Inflammatory macrophage (primary cell): Measurements from ENCODE around the gene ZNF444.
A peak's percentile ranks its signal among the peaks of the same experiment; 100 is the strongest.
"Not testable (repeated sequence)": the region's sequence is repeated elsewhere in the genome, so short reads cannot be mapped to it uniquely, and the experiment has no call there.

Experiments used
- DNase-seq, 2 donors: peaks; one replicate each; pipeline ENCODE4 v3.0.0-alpha.2; 2020 to 2022
- total RNA-seq, 18 experiments: gene quantifications; one replicate each; lab custom pipeline; 2026; ENCODE audit warnings: mixed read lengths in 6 of 18, inconsistent platforms in 2 of 18; lab: John Stamatoyannopoulos, UW

The ZNF444 gene
- total RNA-seq, result 1.5 to 9.0 (median 3.6) reads per million in 18 experiments

DNA sequence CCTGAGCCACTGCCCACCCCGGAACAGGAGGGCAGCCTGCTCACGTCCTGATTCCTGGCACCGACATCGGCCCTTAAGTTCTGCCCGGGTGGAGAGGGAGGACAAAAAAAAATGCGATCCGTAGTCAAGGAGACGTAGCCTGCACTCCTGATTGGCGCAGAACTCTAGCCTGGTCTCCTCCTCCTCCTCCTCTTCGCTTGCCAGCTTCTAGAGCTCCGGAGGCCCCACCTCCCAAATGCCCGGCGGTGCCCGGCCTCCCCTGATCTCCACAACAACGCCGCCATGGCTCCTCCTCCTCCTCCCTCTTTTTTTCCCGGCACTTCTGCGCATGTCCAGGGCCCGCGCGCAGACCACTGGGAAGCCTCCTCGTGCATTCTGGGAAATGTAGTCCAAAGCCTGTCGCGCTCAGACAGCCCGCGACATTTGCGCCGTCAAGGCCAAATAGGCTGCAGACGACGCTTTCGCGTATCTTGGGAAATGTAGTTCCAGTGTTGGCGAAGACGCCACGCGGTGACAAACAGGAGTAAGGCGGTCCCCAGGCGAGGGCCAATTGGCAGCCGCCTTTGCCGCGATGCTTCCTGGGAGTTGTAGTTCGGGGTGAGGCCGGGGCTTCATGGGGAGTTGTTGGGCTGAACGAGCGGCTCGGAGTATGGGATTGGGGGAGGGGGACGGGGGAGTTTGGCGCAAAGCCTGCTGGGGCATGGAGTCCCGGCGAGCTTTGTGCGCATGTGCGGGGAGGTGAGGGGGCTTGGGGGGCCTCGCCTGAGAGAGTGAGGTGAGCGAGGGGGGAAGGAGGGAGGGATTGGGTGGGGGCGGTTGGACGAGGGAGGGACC lies at the start of gene ZNF444:
Gene ZNF444, plus strand, starts transcription at position 705 of the 834 bp plus-strand sequence. CDS start 5,625 bp downstream, outside the sequence.
- peak; percentile 99 for DNase-seq

DNA sequence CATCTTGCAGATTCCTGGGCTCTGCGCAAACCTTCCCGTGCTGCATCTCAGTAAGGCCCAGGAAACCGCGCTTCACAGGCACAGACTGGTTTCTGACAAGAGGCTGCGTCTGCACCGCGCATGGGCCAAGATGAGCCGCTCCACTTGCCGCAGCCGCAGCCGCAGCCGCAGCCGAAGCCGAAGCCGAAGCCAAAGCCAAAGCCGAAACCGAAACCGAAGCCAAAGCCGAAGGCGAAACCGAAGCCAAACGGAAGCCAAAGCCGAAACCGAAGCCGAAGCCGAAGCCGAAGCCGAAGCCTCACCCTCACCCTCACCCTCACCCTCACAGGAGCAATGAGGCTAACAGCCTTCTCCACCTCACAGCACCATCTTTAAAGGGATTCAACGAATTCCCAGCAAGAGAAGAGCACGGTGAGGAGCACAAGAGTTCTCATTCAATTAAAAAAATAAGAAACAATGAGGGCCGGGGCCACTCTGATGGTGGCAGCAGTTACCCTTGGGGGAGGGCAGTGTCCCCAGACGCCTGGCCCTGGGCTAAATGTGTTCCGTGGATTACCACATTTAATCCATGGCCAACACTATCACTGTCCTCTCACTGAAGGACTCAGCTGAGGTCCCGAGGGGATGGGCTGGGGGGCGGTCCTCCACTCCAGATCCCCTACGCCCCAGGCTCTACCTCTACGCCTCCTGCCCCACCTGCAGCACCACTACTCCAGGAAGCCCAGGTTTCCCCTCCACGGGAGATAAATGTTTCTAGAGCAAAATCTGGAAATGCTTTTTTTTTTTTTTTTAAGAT lies 49.1 kb upstream of the ZNF444 start:
- DNase-seq, result no peak

DNA sequence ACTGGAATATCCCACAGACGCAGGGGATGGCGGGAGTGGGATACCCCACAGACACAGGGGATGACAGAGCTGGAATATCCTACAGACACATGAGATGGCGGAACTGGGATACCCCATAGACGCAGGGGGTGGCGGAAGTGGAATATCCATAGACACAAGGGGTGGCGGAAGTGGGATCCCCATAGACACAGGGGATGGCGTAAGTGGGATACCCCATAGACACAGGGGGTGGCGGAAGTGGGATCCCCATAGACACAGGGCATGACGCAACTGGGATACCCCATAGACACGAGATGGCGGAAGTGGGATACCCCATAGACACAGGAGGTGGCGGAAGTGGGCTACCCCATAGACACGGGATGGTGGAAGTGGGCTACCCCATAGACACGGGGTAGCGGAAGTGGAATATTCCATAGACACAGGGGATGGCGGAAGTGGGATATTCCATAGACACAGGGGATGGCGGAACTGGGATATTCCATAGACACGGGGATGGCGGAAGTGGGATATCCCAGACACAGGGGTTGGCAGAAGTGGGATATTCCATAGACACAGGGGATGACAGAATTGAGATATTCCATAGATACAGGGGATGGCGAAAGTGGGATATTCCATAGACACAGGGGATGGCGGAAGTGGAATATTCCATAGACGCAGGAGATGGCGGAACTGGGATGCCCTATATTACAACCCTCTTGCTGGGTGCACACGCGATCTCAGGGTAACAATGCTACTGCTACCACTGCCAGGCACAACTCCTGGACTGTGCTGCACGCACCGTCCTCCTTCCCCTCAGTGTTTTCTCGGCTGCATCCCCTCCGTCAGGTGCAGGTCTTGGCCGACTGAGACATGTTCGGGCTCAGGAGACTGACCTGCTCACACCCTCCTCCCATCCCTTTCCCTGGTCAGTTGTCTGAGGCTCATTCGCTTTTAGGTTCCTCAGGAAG lies 48.1 kb upstream of the ZNF444 start:
- no peak for DNase-seq

DNA sequence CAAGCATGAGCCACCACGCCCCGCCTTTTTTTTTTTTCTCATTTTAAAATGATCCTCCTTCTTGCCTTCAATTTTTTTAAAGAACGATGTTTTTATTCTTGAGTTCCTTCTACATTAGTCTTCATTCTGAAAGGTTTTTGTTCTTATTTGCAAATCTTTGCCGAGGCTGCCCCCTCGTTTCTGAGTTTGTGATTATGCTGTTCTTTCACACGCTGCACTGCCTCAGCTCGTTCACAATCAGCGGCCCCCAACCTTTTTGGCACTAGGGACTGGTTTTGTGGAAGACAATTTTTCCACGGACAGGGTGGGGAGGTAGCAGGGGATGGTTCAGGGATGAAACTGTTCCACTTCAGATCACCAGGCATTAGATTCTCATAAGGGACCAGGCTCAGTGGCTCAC lies 46.6 kb upstream of the ZNF444 start:
- DNase-seq, result no peak

DNA sequence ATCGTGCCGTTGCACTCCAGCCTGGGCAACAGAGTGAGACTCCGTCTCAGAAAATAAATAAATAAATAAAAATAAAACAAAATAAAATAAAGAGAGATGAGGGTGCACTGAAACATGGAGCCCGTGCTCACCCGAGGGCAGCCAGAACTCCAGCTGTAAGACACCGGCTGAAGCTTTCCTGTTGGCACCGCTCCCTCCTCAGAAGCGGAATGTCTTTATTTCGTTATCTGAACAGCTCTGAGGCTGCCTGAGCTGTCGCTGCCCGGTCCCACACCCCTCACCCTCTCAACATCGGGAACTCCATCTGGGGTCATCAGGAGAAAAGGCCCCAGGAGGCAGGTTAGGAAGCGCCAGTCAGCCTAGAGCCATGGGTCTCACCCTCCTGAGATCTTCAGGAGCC lies 44.4 kb upstream of the ZNF444 start:
- DNase-seq, result no peak

DNA sequence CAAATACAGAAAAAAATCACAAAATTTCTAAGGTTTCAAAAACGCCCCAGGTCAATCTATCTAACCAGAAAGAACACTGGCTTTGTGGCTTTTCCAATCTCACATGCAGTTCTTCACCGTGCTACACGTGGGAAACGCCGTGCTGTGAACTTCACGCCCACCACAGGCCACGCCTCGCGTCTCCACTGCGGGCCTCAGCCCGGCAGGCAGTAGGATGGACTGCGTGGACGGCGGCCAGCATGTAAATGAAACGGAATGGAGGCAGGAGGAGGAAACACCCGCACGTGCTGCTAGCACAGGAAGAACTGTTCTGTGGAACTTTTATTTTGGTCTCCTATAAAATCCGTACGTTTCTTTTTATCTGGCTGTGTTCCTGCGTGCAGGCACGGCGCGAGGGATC lies 43.8 kb upstream of the ZNF444 start:
- no peak for DNase-seq

DNA sequence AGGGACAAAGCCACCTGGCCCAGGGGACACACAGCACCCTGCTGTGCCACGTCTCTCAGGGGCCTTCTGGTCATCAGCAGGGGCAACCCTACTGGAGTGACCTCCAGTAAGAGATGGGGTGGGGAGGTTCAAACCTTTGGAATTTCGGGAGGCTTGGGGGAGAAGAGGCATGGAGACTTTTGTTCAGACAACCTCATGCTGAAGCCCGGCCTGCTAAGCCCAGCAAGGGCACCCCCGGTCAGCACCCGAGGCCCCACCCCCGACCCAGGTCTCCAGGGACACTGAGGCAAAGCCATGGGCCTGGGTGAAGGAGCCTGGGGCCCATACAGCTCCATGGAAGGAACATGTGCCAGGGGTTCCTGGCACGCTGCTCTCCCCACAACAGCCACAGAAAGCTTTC lies 43.3 kb upstream of the ZNF444 start:
- no peak for DNase-seq

DNA sequence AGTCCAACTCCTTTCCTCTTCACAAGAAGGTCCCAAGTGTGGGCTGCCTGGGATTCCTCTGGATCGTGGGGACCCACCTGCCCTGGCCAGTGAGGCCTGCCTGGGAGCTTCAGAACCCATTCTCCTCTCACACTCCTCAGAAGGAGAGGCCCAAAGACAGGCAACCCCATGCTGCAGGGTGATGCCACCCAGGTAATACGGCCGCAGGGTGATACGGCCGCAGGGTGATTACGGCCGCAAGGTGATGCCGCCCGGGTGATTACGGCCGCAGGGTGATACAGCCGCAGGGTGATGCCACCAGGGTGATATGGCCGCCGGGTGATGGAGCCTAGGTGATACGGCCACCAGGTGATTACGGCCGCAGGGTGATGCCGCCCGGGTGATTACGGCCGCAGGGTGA lies 42.9 kb upstream of the ZNF444 start:
- DNase-seq, result not testable (repeated sequence)

DNA sequence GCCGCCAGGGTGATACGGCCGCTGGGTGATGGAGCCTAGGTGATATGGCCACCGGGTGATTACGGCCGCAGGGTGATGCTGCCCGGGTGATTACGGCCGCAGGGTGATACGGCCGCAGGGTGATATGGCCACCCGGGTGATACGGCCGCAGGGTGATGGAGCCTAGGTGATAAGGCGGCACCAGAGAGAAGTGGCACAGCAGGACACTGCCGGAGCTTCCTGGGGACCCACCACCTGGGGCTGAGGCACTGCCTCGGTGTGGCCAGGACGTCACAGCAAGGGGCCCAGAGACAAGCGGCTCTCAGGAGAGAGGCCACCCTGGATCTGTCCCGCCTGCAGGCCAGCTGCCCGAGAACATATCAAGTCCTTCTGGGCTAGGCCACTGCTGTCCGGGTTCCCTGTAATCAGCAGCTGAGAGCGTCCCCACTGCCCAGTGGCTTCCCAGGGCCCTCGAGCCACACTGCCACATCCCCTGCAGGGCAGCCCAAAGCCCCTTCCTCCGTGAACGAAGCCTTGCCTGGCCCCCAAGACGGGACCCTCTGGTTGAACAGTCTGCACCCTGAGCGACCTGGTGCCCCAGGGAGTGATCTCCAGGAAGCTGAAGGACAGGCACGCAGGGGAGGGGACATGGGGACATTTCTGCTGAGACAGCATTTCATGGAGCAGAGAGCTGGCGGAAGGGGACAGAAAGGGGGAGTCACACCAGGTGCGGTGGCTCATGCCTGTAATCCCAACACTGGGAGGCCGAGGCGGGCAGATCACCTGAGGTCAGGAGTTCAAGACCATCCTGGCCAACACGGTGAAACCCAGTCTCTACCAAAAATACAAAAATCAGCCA lies 42.1 kb upstream of the ZNF444 start:
- no peak for DNase-seq

DNA sequence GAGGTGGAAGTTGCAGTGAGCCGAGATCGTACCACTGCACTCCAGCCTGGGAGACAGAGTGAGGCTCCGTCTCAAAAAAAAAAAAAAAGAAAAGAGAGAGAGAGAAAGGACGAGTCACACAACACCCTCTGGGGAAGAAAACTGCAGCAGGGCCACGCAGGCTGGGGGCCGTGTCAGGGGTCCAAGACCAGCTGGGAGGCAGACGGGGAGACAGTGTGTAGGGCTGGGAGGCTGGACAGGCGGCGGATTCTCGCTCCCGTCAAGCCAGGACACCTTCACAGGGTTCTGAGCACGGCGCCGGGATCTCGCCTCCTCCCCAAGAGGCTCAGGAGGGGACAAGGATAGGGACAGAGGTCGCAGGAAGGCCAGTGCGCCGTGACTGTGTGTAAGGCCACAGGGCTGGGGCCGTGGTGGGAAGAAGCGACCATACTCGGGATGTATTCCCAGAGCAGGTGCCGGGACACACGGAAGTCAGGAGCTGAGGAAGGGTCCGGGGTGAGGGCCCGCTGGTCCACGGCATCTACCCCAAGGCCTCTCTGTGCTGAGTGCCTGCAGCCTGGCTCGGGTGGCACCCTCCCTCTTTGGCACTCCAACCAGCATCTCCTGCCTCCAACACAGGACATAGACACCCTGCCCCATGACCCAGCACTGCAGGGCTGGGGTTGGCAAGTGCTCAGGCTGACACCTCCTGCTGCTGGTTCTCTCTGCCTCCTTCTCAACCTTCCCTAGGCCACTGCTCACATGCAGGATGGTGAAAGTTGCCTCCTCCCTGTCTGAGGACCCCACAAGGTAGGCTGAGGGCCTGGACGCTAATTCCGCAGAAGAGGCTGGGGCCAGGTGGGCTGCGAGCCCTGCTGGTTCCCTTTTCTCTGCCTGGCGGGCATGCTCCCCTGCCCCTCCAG lies 41.2 kb upstream of the ZNF444 start:
- DNase-seq, result no peak

DNA sequence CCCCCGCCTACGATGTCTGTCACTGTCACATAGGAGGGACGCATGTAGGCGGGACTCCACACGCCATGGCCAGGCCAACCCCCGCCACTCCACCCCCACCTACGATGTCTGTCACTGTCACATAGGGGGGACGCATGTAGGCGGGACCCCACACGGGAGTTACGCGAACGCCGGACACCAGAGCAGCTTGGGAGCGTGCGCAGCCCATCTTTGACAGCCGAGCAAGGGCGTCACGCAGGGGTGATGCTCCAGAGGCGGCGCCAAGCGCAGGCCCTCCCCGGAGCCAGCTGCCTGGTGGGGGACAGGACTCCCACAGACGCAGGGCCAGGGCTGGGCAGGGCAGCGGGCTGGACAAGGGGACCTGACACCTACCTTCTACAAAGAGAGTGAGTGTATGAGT lies 40.0 kb upstream of the ZNF444 start:
- DNase-seq, result no peak

DNA sequence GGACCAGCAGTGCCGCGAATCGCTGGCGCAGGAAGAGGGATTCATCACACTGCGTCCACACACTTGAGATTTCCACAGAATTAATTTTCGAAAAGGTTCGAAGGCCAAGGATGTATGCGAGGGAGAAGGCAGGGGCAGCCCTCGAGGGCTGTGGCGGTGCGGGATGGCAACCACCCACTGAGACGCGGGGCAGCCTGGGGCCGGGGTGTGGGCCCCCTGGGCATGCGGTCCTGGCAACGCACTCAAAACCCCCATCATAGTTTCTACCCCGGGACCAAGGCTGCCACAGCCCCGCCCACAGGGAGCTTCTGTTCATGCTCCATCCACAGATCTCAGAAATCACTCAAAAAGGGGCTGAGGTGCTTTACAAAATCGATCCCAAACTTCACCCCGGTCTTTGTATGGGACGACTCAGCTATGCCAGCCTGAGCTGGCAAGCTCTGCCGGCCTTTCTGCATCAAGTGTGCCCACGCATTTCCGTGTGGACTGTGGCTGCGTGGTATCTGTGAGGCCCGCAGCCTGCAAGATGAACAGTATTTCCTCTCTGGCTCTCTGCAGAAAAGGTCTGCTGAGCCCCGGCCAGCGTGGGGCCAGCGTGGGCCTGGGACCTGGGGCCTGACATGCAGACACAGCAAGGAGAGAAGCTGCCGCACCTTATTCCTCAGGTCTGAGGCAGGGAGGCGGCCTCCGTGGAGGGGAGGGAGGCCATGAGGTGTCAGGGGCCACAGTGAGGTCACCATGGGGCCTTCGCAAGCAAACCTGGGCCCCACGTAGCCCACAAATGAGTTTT lies 39.1 kb upstream of the ZNF444 start:
- DNase-seq, result peak; percentile 15 to 67

DNA sequence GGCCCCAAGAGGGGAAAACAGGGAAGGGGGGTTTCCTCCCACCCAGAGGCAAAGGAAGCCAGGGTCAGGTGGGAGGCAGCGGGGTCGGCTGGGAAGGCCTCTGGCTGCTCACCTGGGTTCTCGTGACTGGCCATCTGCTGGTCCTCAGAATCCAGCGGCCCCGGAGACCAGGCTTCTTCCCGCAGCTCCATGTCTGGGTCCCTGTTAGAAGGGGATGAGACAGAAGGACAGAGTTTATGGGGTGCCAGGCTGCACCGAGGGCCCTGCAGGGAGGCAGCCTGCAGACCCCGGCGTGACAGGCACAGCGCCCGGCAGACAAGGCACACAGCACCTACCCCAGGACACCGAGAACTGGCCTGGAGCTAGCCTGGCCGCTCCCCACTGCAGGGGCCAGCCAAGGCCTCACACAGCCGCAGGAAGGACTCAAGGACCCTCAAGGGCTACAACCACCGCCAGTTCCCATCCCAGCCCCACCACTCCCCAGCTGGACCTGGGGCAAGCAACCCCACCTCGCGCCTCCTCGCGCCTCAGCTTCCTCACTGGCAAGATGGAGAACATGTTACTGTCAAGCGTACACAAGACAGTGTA lies 38.0 kb upstream of the ZNF444 start:
- DNase-seq, result no peak

DNA sequence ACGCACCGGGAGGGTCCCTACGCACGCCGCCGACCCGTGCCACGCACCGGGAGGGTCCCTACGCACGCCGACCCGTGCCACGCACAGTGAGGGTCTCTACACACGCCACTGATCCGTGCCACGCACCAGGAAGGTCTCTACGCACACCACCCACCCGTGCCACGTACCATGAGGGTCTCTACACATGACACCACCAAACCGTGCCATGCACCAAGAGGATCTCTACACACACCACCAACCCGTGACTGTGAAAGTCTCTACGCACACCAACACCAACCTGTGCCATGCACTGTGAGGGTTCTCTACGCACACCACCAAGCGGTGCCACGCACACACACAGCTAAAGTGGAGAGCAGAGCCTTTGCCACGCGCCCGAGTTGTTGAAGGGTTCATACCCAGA lies 36.7 kb upstream of the ZNF444 start:
- no peak for DNase-seq

DNA sequence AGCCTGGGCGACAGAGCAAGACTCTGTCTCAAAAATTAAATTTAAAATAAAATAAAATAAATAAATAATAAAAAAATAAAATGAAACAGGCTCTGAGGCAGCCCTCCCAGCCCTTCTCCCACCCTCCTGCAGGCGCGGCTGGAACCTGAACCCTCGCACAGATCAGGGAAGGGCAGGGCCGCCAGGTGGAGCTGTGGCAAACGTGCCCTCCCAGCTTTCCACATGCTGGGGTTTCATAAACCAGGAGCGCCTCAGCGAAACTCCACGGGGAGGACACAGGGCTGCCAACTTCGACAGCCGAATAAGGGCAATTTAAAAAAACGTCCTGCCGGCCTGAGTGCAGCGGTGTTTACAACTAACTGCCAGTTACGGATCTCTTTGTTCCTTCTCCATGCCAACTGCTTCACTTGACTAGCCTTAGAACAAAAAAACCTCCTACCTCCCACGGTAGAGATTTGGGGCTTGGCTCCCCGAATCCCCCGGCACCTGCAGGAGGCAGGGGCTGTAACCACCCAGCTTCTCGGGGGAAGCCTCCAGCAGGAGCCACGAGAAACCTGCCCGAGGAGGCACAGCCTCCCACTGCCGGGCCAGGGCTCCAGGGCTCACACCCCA lies 35.9 kb upstream of the ZNF444 start:
- peak; percentile 63 to 75 for DNase-seq

DNA sequence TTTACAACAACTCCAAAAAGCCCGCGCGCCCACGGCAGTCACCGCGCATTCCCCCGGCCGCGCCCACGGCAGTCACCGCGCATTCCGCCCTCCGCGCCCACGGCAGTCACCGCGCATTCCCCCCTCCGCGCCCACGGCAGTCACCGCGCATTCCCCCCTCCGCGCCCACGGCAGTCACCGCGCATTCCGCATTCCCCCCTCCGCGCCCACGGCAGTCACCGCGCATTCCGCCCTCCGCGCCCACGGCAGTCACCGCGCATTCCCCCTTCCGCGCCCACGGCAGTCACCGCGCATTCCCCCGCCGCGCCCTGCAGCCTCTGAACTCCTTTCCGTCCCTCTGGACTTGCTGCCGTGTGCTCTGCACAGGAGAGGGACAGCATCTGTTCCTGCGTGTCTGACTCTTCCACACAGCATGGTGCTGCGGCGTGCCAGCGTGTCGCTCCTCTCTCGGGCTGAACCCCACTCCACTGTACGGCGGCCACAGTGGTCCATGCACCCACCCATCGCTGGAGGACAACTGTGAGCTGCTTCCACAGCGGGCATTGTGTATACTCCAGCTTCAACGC lies 35.2 kb upstream of the ZNF444 start:
- DNase-seq, result not testable (repeated sequence)

DNA sequence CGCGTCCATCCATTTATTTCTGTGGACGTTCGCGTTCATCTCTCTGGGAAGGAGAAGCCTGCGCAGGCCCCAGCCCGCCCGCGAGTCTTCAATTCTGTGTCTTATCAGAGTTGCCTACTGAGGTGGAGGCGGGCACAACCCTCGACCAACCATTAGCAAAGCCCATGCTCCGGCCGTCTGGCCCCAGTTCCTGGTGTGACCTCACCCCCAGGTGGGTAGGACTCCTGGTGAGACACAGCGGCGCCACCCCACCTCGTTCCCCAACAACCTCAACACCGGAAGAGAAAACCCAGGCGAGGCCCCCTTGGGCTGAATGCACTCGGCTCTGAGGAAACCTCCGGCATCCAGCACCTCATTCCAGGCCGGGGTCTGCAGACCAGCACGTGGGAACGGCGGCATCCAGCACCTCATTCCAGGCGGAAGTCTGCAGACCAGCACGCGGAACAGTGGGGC lies 34.7 kb upstream of the ZNF444 start:
- DNase-seq, result no peak

DNA sequence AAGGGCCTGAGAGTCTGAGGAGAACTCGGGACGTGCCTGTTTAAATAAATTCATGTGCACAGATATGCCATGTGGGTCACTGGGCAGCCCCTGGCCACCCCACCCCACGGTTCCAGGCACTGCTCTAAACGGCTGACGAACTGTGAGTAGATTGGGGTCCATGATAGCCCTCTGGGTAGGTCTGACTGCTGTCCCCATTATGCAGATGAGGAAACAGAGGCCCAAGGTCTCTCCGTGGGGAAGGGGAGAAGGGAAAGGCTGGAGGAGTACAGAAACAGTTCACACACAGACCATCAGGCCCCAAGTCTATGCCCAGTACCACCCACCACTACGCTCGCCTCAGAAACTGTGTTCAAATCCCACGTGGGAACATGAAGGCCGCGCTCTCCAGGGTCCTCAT lies 34.1 kb upstream of the ZNF444 start:
- DNase-seq, result no peak
